HAP-1 (cell line): ENCODE results near the gene SPG7.
"Not testable (repeated sequence)": the region's sequence is repeated elsewhere in the genome, so short reads cannot be mapped to it uniquely, and the experiment has no call there.

Experiments used
- DNase-seq, 2 experiments: peaks; one replicate each; pipeline ENCODE4 v3.0.0-alpha.2; 2016 to 2020; ENCODE audit warnings: low spot score in 2 of 2
- H3K27me3 ChIP-seq: fragments of 250-450 bp; sonication (Bioruptor Pico); 2 replicates; pipeline ENCODE4 v1.5.1; 2020; ENCODE audit warnings: low read depth, mild to moderate bottlenecking, moderate library complexity
- H3K36me3 ChIP-seq: fragments of 250-450 bp; sonication (Bioruptor Pico); replicated peaks from 2 replicates; pipeline ENCODE4 v1.5.1; 2020; ENCODE audit warnings: mild to moderate bottlenecking
- H3K4me1 ChIP-seq: fragments of 250-450 bp; sonication (Bioruptor Pico); 2 replicates; pipeline ENCODE4 v1.5.1; 2020; ENCODE audit warnings: mild to moderate bottlenecking
- H3K4me3 ChIP-seq: fragments of 250-450 bp; sonication (Bioruptor Pico); 2 replicates; pipeline ENCODE4 v1.5.1; 2020; ENCODE audit warnings: mild to moderate bottlenecking, moderate library complexity
- H3K9me3 ChIP-seq: fragments of 250-450 bp; sonication (Bioruptor Pico); 2 replicates; pipeline ENCODE4 v1.5.1; 2020; ENCODE audit warnings: mild to moderate bottlenecking, moderate library complexity
- in situ Hi-C: fragments of 300-500 bp; cut with MboI; formaldehyde crosslinking; loops from 3 replicates; pipeline ENCODE4 v1.14.3; 2020; ENCODE audit warnings: low sequenced_read_pairs, inconsistent platforms, mixed read lengths

SPG7 gene

GRCh38 chr16:89581861-89582563 lies 73.8 kb downstream of the SPG7 start:
- DNase-seq, result no peak
- Histone ChIP-seq H3K36me3 (peaks cover 73% of the 10 kb centered on the region), H3K4me1 (no peaks in the 10 kb centered on the region), H3K9me3 (no peaks in the 10 kb centered on the region), H3K4me3 (no peak overlapping the region), H3K27me3 (no peaks in the 10 kb centered on the region)
- in situ Hi-C loops, result no loop called here

DNA sequence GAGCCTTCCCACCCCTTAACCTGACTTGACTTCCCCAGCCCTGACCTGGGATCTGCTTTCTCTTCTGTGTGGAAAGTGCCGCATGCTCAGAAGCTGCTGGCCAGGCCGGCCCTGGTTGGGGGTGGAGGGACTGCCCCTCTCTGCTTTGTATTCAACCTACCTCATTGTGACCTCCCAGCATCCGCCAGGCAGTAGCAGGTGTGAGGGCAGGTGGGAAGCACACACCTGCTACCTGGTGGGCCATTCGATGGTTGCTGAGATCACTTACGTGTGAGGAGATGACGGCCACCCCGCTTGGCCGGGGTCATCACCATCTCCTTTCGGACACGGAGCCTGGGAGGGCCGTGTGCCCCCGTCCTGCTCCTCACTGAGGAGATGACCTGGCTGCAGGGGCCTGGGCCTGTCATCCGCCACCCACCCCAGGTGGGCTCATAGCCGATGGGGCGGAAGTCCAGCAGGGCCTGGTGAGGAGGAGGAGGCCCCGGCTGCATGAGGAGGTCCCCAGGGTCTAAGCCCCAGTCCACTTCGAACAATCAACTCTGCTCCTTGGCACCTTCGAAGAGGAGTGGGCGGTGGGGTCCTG lies 74.5 kb downstream of the SPG7 start:
- H3K9me3 ChIP-seq, result no peaks in the 10 kb centered on the region
- H3K4me1 ChIP-seq, result no peaks in the 10 kb centered on the region
- no peak for DNase-seq
- in situ Hi-C loops, result no loop called here
- H3K4me3 ChIP-seq, result no peak overlapping the region
- H3K27me3 ChIP-seq, result no peaks in the 10 kb centered on the region
- peaks cover 68% of the 10 kb centered on the region for H3K36me3 ChIP-seq

- in situ Hi-C loops, result no loop called here
- no peaks in the 10 kb centered on the region for H3K4me1 ChIP-seq
- H3K9me3 ChIP-seq, result no peaks in the 10 kb centered on the region
- H3K36me3 ChIP-seq, result peaks cover 66% of the 10 kb centered on the region
- H3K4me3 ChIP-seq, result no peak overlapping the region
- DNase-seq, result no peak
- H3K27me3 ChIP-seq, result no peaks in the 10 kb centered on the region
These were observed 75.1 kb downstream of the SPG7 start for GRCh38 chr16:89583197-89583894.

DNA sequence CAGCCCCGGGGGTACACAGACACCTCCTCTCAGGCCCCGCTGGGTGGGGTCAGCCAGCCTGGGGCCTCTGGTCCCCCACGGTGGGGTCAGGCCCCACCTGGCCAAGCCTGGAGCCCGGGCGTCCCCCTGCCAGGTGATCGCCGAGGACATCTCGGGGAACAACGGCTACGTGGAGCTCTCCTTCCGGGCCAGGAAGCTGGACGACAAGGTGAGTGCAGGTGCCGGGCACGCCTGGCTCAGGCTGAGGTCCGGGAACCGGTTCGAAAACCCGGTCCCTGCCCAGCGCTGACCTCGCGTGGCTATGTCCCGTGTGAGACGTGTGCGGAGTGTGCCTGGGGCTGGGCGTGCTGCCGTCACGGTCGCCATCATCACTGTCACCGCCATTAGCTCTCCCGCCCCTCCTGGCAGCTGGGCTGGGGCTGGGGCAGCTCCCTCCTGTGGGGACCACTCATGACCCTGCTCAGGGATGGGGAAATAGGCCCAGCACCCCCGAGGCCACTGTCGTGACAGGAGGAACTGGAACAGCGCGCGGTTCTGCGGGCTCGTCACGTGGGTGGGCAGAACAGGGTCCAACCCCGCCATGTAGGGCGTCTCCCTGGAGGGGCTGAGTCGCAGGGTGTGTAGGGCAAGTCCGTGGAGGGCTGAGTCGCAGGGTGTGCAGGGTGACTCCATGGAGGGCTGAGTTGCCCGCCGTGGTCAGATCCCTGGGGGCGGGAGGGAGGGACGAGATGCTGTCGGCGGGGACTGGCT lies 75.9 kb downstream of the SPG7 start:
- no peaks in the 10 kb centered on the region for H3K27me3 ChIP-seq
- in situ Hi-C loops, result no loop called here
- H3K9me3 ChIP-seq, result no peaks in the 10 kb centered on the region
- H3K36me3 ChIP-seq, result peaks cover 66% of the 10 kb centered on the region
- no peak for DNase-seq
- no peaks in the 10 kb centered on the region for H3K4me1 ChIP-seq
- H3K4me3 ChIP-seq, result no peak overlapping the region

- no peak overlapping the region for H3K4me3 ChIP-seq
- H3K9me3 ChIP-seq, result no peaks in the 10 kb centered on the region
- H3K27me3 ChIP-seq, result no peaks in the 10 kb centered on the region
- in situ Hi-C loops, result no loop called here
- peaks cover 72% of the 10 kb centered on the region for H3K36me3 ChIP-seq
- DNase-seq, result no peak
- H3K4me1 ChIP-seq, result no peaks in the 10 kb centered on the region
These were observed 76.8 kb downstream of the SPG7 start for GRCh38 chr16:89584768-89585549.

DNA sequence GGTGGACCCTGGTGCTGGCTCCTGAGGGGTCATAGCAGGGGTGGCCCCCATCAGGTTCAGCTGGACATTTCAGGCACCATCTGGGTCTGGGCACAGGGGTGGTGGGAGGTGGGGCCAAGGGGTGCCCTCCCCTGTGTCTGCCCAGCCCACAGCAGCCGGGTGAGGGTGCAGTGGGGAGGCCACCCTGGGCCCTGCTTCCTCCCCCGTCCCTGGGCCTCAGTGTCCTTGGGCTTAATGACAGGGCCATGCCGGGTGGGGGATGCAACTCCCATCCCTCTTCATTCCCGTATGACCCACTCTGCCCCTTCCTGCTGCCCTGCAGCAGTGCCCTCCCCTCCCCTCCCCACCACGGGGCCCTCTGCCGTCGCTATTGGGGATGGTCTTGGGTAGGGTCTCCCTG lies 78.0 kb downstream of the SPG7 start:
- Histone ChIP-seq H3K4me1 (no peaks in the 10 kb centered on the region), H3K36me3 (peaks cover 77% of the 10 kb centered on the region), H3K9me3 (no peaks in the 10 kb centered on the region), H3K27me3 (no peaks in the 10 kb centered on the region), H3K4me3 (no peak overlapping the region)
- no peak for DNase-seq
- in situ Hi-C loops, result no loop called here

DNA sequence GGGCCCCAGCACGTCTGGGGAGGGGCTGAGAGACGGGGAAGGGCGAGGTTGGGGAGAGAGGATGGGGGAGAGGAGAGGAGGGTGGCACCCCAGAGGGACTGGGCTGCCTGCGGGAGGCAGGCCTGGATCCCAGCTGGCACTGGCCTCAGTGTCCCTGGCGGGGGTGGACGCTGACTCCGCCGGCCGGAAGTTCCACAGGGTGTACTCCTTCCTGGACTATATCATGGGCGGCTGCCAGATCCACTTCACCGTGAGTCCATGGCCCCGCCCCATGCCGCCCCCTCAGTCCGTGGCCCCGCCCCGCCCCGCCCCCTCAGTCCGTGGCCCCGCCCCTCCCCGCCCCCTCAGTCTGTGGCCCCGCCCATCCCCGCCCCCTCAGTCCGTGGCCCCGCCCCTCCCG lies 78.7 kb downstream of the SPG7 start:
- H3K4me1 ChIP-seq, result no peaks in the 10 kb centered on the region
- DNase-seq, result no peak
- H3K9me3 ChIP-seq, result no peaks in the 10 kb centered on the region
- H3K36me3 ChIP-seq, result peaks cover 75% of the 10 kb centered on the region
- in situ Hi-C loops, result no loop called here
- no peaks in the 10 kb centered on the region for H3K27me3 ChIP-seq
- H3K4me3 ChIP-seq, result no peak overlapping the region

DNA sequence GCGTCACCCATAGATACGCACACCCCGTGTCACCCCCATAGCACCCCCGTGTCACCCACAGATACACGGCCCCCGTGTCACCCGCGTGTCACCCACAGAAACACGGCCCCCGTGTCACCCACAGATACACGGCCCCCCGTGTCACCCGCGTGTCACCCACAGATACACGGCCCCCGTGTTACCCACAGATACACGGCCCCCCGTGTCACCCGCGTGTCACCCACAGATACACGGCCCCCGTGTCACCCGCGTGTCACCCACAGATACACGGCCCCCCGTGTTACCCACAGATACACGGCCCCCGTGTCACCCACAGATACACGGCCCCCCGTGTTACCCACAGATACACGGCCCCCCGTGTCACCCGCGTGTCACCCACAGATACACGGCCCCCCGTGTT lies 79.5 kb downstream of the SPG7 start:
- H3K4me3 ChIP-seq, H3K27me3 ChIP-seq, H3K4me1 ChIP-seq, H3K9me3 ChIP-seq, DNase-seq, in situ Hi-C loops: not testable (repeated sequence)
- peaks cover 72% of the 10 kb centered on the region for H3K36me3 ChIP-seq

DNA sequence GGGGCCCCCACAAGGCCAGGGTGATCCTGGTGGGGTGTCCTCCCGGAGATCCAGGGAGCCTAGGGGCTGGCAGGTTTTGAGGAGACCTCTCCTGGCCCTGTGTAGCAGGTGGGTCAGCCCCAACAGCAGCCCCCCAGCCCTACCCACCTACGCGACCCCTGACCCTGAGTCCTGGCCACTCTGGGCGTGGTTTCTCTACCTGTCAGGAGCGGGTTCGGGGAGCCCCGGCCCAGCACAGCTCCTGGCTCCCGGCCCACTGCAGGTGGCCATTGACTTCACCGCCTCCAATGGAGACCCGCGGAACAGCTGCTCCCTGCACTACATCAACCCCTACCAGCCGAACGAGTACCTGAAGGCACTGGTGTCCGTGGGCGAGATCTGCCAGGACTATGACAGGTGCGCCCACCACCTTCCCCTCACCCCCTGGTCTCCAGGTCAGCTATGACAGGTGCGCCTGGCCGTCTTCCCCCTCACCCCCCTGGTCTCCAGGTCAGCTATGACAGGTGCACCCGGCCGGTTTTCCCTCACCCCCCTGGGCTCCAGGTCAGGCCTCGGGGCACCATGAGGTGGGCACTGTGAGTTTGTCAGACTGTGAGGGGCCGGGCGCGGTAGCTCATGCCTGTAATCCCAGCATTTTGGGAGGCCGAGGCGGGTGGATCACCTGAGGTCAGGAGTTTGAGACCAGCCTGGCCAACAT lies 80.4 kb downstream of the SPG7 start:
- Histone ChIP-seq H3K4me1 (no peaks in the 10 kb centered on the region), H3K9me3 (no peaks in the 10 kb centered on the region), H3K4me3 (no peak overlapping the region), H3K36me3 (peaks cover 71% of the 10 kb centered on the region), H3K27me3 (no peaks in the 10 kb centered on the region)
- DNase-seq, result no peak
- in situ Hi-C loops, result no loop called here

DNA sequence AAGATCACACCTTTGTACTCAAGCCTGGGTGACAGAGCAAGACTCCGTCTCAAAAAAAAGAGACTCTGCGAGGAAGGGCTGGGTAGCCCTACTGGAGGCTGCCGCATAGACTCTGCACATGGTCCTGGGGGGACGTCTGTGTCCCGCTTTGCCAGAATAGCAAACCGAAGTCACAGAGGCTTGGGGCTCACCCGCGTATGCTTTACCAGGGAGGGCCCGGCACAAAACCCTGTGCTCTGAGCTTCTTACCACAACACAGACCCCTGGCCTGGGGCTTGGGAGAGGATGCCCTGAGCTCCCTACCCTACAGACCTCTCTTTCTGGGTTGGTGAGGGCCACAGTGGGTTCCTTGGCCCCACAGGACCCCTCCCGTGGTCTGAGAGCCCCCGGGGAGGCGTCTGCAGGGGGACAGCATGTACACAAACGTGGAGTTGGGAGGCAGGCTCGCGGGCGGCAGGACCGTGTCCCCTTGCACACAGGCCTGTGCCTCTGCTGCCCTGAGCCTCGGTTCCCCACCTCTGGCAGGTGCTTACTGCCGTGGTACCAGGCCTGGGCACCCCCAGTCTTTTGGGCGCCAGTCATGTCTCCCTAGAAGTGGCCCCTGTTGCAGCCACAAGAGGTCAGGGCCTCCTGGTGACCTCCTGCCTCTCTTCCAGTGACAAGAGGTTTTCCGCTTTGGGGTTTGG lies 81.2 kb downstream of the SPG7 start:
- Histone ChIP-seq H3K4me1 (no peaks in the 10 kb centered on the region), H3K27me3 (no peaks in the 10 kb centered on the region), H3K9me3 (no peaks in the 10 kb centered on the region), H3K36me3 (peaks cover 66% of the 10 kb centered on the region), H3K4me3 (no peak overlapping the region)
- in situ Hi-C loops, result no loop called here
- DNase-seq, result no peak

DNA sequence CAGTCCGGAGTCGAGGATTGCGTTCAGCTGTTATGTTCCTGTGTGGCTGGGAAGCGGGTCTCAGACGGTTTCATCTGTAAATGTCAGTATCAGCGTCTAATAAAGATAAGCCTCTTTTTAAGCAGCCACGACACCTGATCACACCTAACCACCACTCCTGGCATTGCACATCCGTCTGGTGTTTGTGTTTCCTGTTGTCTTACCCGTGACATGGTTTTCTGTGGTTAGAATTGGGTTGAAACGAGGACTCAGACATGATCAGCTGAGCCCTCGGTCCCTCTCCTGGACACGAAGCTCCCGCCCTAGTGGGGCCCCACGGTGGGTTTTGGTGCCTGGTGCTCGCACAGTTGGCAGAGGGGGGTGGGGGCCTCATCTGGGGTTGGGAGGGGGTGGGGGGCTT lies 85.6 kb downstream of the SPG7 start:
- no peaks in the 10 kb centered on the region for H3K4me1 ChIP-seq
- no peaks in the 10 kb centered on the region for H3K9me3 ChIP-seq
- H3K27me3 ChIP-seq, result no peaks in the 10 kb centered on the region
- H3K4me3 ChIP-seq, result no peak overlapping the region
- DNase-seq, result no peak
- in situ Hi-C loops, result no loop called here
- H3K36me3 ChIP-seq, result peaks cover 52% of the 10 kb centered on the region

DNA sequence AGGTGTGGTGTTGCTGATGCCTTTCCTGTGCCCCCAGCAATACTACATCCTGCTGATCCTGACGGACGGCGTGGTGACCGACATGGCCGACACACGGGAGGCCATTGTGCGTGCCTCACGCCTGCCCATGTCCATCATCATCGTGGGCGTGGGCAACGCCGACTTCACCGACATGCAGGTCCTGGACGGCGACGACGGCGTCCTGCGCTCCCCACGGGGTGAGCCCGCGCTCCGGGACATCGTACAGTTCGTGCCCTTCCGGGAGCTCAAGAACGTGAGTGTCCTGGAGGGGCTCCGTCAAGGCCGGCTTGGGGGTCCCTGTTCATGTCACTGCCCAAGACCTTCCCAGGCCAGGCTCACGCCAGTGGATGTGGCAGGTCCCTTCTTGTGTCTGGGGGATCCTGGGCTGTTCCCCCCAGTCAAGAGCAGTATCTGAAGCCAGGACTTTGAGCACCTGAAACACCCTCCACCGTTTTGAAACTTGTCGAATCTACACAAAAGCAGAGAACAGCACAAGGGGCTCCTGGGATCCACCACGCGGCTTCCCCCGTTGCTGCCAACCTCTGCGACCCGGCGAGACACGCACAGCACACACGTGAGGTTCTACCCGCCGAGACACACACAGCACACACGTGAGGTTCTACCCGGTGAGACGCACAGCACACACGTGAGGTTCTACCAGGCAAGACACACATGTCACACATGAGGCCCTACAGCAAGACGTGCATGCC lies 87.3 kb downstream of the SPG7 start:
- no peak for DNase-seq
- H3K4me3 ChIP-seq, result no peak overlapping the region
- in situ Hi-C loops, result no loop called here
- H3K4me1 ChIP-seq, result no peaks in the 10 kb centered on the region
- H3K36me3 ChIP-seq, result peaks cover 36% of the 10 kb centered on the region
- no peaks in the 10 kb centered on the region for H3K9me3 ChIP-seq
- H3K27me3 ChIP-seq, result no peaks in the 10 kb centered on the region
